BLaER1 treated with 17β-estradiol and CSF1 and Interleukin-3, amounts not matched to agents 10 nM and 100 nM (cell line): ENCODE results near the gene MYO1F.
"Not testable (repeated sequence)": the region's sequence is repeated elsewhere in the genome, so short reads cannot be mapped to it uniquely, and the experiment has no call there.

Source experiments
- H3K27ac ChIP-seq, 11 experiments: shearing (Covaris generic); formaldehyde crosslinking; 2 replicates each; pipeline ENCODE4 v1.8.1; 2022
- H3K27me3 ChIP-seq, 11 experiments: shearing (Covaris generic); formaldehyde crosslinking; 2 replicates each; pipeline ENCODE4 v1.8.1; 2022
- H3K36me3 ChIP-seq, 11 experiments: shearing (Covaris generic); formaldehyde crosslinking; 2 replicates each; pipeline ENCODE4 v1.8.1; 2022
- H3K4me1 ChIP-seq, 10 experiments: shearing (Covaris generic); formaldehyde crosslinking; 2 replicates each; pipeline ENCODE4 v1.8.1; 2022
- H3K4me2 ChIP-seq, 11 experiments: shearing (Covaris generic); formaldehyde crosslinking; 2 replicates each; pipeline ENCODE4 v1.8.1; 2022
- H3K4me3 ChIP-seq, 10 experiments: shearing (Covaris generic); formaldehyde crosslinking; 2 replicates each; pipeline ENCODE4 v1.8.1; 2022
- H3K9ac ChIP-seq, 11 experiments: shearing (Covaris generic); formaldehyde crosslinking; 2 replicates each; pipeline ENCODE4 v1.8.1; 2022
- H3K9me3 ChIP-seq, 11 experiments: shearing (Covaris generic); formaldehyde crosslinking; replicated peaks in 1 of 11; 2 replicates each; pipeline ENCODE4 v1.8.1; 2022
- H4K20me1 ChIP-seq, 11 experiments: shearing (Covaris generic); formaldehyde crosslinking; 2 replicates each; pipeline ENCODE4 v1.8.1; 2022
- Cebpa-rat ChIP-seq, 11 experiments: shearing (Covaris generic); IDR thresholded peaks; 2 replicates each; pipeline ENCODE4 v1.8.1; 2022

MYO1F gene

GRCh38 chr19:8567522-8568172, 9.6 kb downstream of the MYO1F start:
- H3K4me3 ChIP-seq, result peak overlapping the region in 3 of 10 experiments; percentile 32 to 46 (median 43); a peak in 5 of 20 replicates
- H3K27ac ChIP-seq, result peak overlapping the region; percentile 88 to 99 (median 98)
- H4K20me1 ChIP-seq, result peaks cover 0 to 60% (median 32%) of the 10 kb centered on the region in 11 experiments; a peak in 14 of 22 replicates
- H3K9ac ChIP-seq, result peak overlapping the region; percentile 75 to 97 (median 89); a peak in 21 of 22 replicates
- TF ChIP-seq Cebpa-rat (IDR thresholded peaks at IDR 0.05), result no peak
- H3K4me1 ChIP-seq, result peaks cover 76 to 100% (median 97%) of the 10 kb centered on the region in 10 experiments
- peaks cover 0 to 86% (median 70%) of the 10 kb centered on the region in 11 experiments; a peak in 17 of 22 replicates for H3K36me3 ChIP-seq
- no peaks in the 10 kb centered on the region; a peak in 1 of 22 replicates for H3K9me3 ChIP-seq
- no peaks in the 10 kb centered on the region for H3K27me3 ChIP-seq
- peak overlapping the region; percentile 72 to 99 (median 97) for H3K4me2 ChIP-seq

GRCh38 chr19:8566855-8567254, 10.4 kb downstream of the MYO1F start:
- no peak overlapping the region for H3K4me3 ChIP-seq
- peaks cover 0 to 86% (median 70%) of the 10 kb centered on the region in 11 experiments; a peak in 17 of 22 replicates for H3K36me3 ChIP-seq
- no peaks in the 10 kb centered on the region for H3K9me3 ChIP-seq
- H3K9ac ChIP-seq, result peak overlapping the region in 8 of 11 experiments; percentile 70 to 93 (median 89); a peak in 11 of 22 replicates
- H3K27me3 ChIP-seq, result no peaks in the 10 kb centered on the region
- H3K27ac ChIP-seq, result peak overlapping the region; percentile 88 to 99 (median 98); a peak in 21 of 22 replicates
- peak overlapping the region in 9 of 11 experiments; percentile 90 to 99 (median 97); a peak in 17 of 22 replicates for H3K4me2 ChIP-seq
- peaks cover 74 to 100% (median 97%) of the 10 kb centered on the region in 10 experiments for H3K4me1 ChIP-seq
- peaks cover 0 to 60% (median 40%) of the 10 kb centered on the region in 11 experiments; a peak in 15 of 22 replicates for H4K20me1 ChIP-seq
- TF ChIP-seq Cebpa-rat (IDR thresholded peaks at IDR 0.05), result no peak

- Histone ChIP-seq H3K9ac (peak overlapping the region; percentile 27 to 93 (median 73); a peak in 20 of 22 replicates), H3K4me1 (peaks cover 58 to 98% (median 93%) of the 10 kb centered on the region in 10 experiments), H4K20me1 (peaks cover 0 to 78% (median 57%) of the 10 kb centered on the region in 11 experiments; a peak in 16 of 22 replicates), H3K4me3 (peak overlapping the region in 6 of 10 experiments; percentile 15 to 51 (median 24); a peak in 8 of 20 replicates), H3K27ac (peak overlapping the region; percentile 81 to 99 (median 98)), H3K4me2 (peak overlapping the region; percentile 47 to 99 (median 97)), H3K36me3 (peaks cover 0 to 90% (median 75%) of the 10 kb centered on the region in 11 experiments; a peak in 17 of 22 replicates)
- not testable (repeated sequence) for H3K27me3 ChIP-seq, H3K9me3 ChIP-seq
These were observed 12.4 kb downstream of the MYO1F start for GRCh38 chr19:8564866-8565265.

GRCh38 chr19:8561075-8561764, 16.0 kb downstream of the MYO1F start:
- Histone ChIP-seq H3K36me3 (peaks cover 0 to 95% (median 83%) of the 10 kb centered on the region in 11 experiments; a peak in 17 of 22 replicates), H4K20me1 (peaks cover 0 to 98% (median 92%) of the 10 kb centered on the region in 11 experiments; a peak in 20 of 22 replicates), H3K4me3 (no peak overlapping the region), H3K27me3 (no peaks in the 10 kb centered on the region), H3K4me1 (peaks cover 34 to 97% (median 83%) of the 10 kb centered on the region in 10 experiments), H3K9ac (peak overlapping the region in 5 of 11 experiments; percentile 17 to 42 (median 34); a peak in 6 of 22 replicates), H3K9me3 (no peaks in the 10 kb centered on the region), H3K27ac (peak overlapping the region in 10 of 11 experiments; percentile 43 to 99 (median 92); a peak in 17 of 22 replicates), H3K4me2 (peak overlapping the region; percentile 24 to 99 (median 71))
- no peak for TF ChIP-seq Cebpa-rat (IDR thresholded peaks at IDR 0.05)

- H3K27ac ChIP-seq, result peak overlapping the region; percentile 30 to 65 (median 57); a peak in 20 of 22 replicates
- peak overlapping the region in 9 of 11 experiments; percentile 19 to 91 (median 75); a peak in 16 of 22 replicates for H3K4me2 ChIP-seq
- H4K20me1 ChIP-seq, result peaks cover 0 to 98% (median 96%) of the 10 kb centered on the region in 11 experiments; a peak in 20 of 22 replicates
- no peaks in the 10 kb centered on the region for H3K9me3 ChIP-seq
- H3K9ac ChIP-seq, result peak overlapping the region in 10 of 11 experiments; percentile 2 to 72 (median 48); a peak in 16 of 22 replicates
- no peaks in the 10 kb centered on the region for H3K27me3 ChIP-seq
- H3K4me1 ChIP-seq, result peaks cover 15 to 70% (median 55%) of the 10 kb centered on the region in 10 experiments
- H3K36me3 ChIP-seq, result peaks cover 0 to 95% (median 91%) of the 10 kb centered on the region in 11 experiments; a peak in 19 of 22 replicates
- 0 out of 20 replicates have a peak overlapping the region, but pooled peaks of 2 of the 10 experiments have one; percentile 8 to 13 for H3K4me3 ChIP-seq
- no peak for TF ChIP-seq Cebpa-rat (IDR thresholded peaks at IDR 0.05)
These were observed 18.9 kb downstream of the MYO1F start for GRCh38 chr19:8558325-8558724.

GRCh38 chr19:8557642-8558238, 19.5 kb downstream of the MYO1F start:
- TF ChIP-seq Cebpa-rat (IDR thresholded peaks at IDR 0.05), result no peak
- H3K9ac ChIP-seq, result peak overlapping the region; percentile 2 to 72 (median 48); a peak in 15 of 22 replicates
- peaks cover 0 to 95% (median 91%) of the 10 kb centered on the region in 11 experiments; a peak in 19 of 22 replicates for H3K36me3 ChIP-seq
- H3K4me1 ChIP-seq, result peaks cover 15 to 68% (median 50%) of the 10 kb centered on the region in 10 experiments
- H3K4me2 ChIP-seq, result peak overlapping the region; percentile 3 to 91 (median 60); a peak in 17 of 22 replicates
- H3K9me3 ChIP-seq, result no peaks in the 10 kb centered on the region
- H3K4me3 ChIP-seq, result no peak overlapping the region
- H4K20me1 ChIP-seq, result peaks cover 0 to 98% (median 96%) of the 10 kb centered on the region in 11 experiments; a peak in 20 of 22 replicates
- no peaks in the 10 kb centered on the region for H3K27me3 ChIP-seq
- H3K27ac ChIP-seq, result peak overlapping the region; percentile 30 to 65 (median 57); a peak in 21 of 22 replicates

GRCh38 chr19:8553729-8554128, 23.5 kb downstream of the MYO1F start:
- H3K4me3 ChIP-seq, H3K9ac ChIP-seq, H3K27me3 ChIP-seq, H3K9me3 ChIP-seq, H3K4me2 ChIP-seq, H3K27ac ChIP-seq: not testable (repeated sequence)
- H3K36me3 ChIP-seq, result peaks cover 0 to 100% (median 99%) of the 10 kb centered on the region in 11 experiments; a peak in 20 of 22 replicates
- peaks cover 0 to 100% (median 95%) of the 10 kb centered on the region in 11 experiments; a peak in 20 of 22 replicates for H4K20me1 ChIP-seq
- H3K4me1 ChIP-seq, result peaks cover 6 to 31% (median 23%) of the 10 kb centered on the region in 10 experiments; a peak in 18 of 20 replicates

GRCh38 chr19:8552810-8553209, 24.4 kb downstream of the MYO1F start:
- peaks cover 0 to 100% (median 98%) of the 10 kb centered on the region in 11 experiments; a peak in 20 of 22 replicates for H3K36me3 ChIP-seq
- no peak overlapping the region for H3K4me2 ChIP-seq
- no peak overlapping the region for H3K9ac ChIP-seq
- TF ChIP-seq Cebpa-rat (IDR thresholded peaks at IDR 0.05), result no peak
- H3K27ac ChIP-seq, result 0 out of 22 replicates have a peak overlapping the region, but pooled peaks of 1 of the 11 experiments have one; percentile 9
- no peaks in the 10 kb centered on the region for H3K9me3 ChIP-seq
- H4K20me1 ChIP-seq, result peaks cover 0 to 100% (median 92%) of the 10 kb centered on the region in 11 experiments; a peak in 20 of 22 replicates
- no peak overlapping the region for H3K4me3 ChIP-seq
- H3K27me3 ChIP-seq, result no peaks in the 10 kb centered on the region
- H3K4me1 ChIP-seq, result peaks cover 3 to 21% (median 13%) of the 10 kb centered on the region in 10 experiments; a peak in 18 of 20 replicates
